OCI-LY7 (cell line): Measurements from ENCODE around the gene EXPH5.

Source experiments
- CTCF ChIP-seq: fragments of 200-600 bp; sonication (generic); conservative IDR thresholded peaks from 2 replicates; pipeline ENCODE4 v1.5.1; 2014; ENCODE audit warnings: mild to moderate bottlenecking, antibody characterized with exemption, low read length, moderate library complexity, mixed read lengths
- EZH2phosphoT487 ChIP-seq: fragments of 200-600 bp; sonication (generic); IDR thresholded peaks from 2 replicates; pipeline ENCODE4 v1.6.1; 2018; ENCODE audit warnings: low read depth, borderline replicate concordance, mild to moderate bottlenecking, mixed run types, antibody characterized with exemption, low read length, moderate library complexity, mixed read lengths

GRCh38 chr11:108562746-108563581 is 30.6 kb downstream of the EXPH5 start:
- no peak for TF ChIP-seq CTCF
- no peak for TF ChIP-seq EZH2phosphoT487
